Naive thymus-derived CD4-positive, alpha-beta T cell (primary cell): Measurements from ENCODE around the gene GNG14. TPM values are rescaled to one million over a fixed set of nuclear protein-coding genes. Genes with fewer than 3 reads are reported as not detected.
A peak's percentile ranks its signal among the peaks of the same experiment; 100 is the strongest.

Experiments
- ATAC-seq: fragments of 150-1000 bp; cut with Tn5 transposase; 2 replicates; pipeline ENCODE4 v1.10.0; 2021; ENCODE audit warnings: mild to moderate bottlenecking, moderate library complexity
- CTCF ChIA-PET: fragments of 350-600 bp; sonication (Branson Sonifier 250); formaldehyde crosslinking; loops from one replicate; lab custom pipeline; 2021; ENCODE audit warnings: antibody characterized with exemption; lab: Charles Lee
- POLR2A ChIA-PET: fragments of 350-600 bp; sonication (Branson Sonifier 250); formaldehyde crosslinking; loops from one replicate; lab custom pipeline; 2021; ENCODE audit warnings: antibody characterized with exemption, inconsistent platforms; lab: Charles Lee
- DNase-seq, 9 donors: peaks; one replicate each; pipeline versions ENCODE4 v3.0.0 to v3.0.0-alpha.2; 2020 to 2022; ENCODE audit warnings: mixed read lengths in 1 of 9
- H3K27ac ChIP-seq: one replicate; pipeline ENCODE4 v1.7.0; 2013; ENCODE audit warnings: mild to moderate bottlenecking, low read depth, low read length, moderate library complexity
- H3K27me3 ChIP-seq, 2 donors: one replicate each; pipeline ENCODE4 v1.7.0; 2013; ENCODE audit warnings: low read length in 2 of 2, mild to moderate bottlenecking in 2 of 2, moderate library complexity in 2 of 2; ENCODE audit not compliant: control insufficient read depth in 2 of 2, insufficient read depth in 2 of 2
- H3K36me3 ChIP-seq, 3 experiments: 1 replicate in 2 of 3; 2 replicates in 1 of 3; pipeline ENCODE4 v1.7.0; 2013; ENCODE audit warnings: low read length in 3 of 3, mild to moderate bottlenecking in 3 of 3, moderate library complexity in 1 of 3; ENCODE audit not compliant: insufficient read depth in 3 of 3, control insufficient read depth in 2 of 3
- H3K4me1 ChIP-seq, 2 donors: one replicate each; pipeline ENCODE4 v1.7.0; 2013; ENCODE audit warnings: low read length in 2 of 2, mild to moderate bottlenecking in 2 of 2, moderate library complexity in 1 of 2; ENCODE audit not compliant: control insufficient read depth in 2 of 2, insufficient read depth in 2 of 2
- H3K4me3 ChIP-seq: 2 replicates; pipeline ENCODE4 v1.7.0; 2013; ENCODE audit warnings: mild to moderate bottlenecking, low read length
- H3K9me3 ChIP-seq, 3 experiments: 1 replicate in 2 of 3; 2 replicates in 1 of 3; pipeline ENCODE4 v1.7.0; 2013; ENCODE audit warnings: low read length in 3 of 3; ENCODE audit not compliant: control insufficient read depth in 2 of 3
- H3K27ac Mint-ChIP-seq, 9 donors: one replicate each; pipeline ENCODE4 v1.8.0; 2020 to 2022; ENCODE audit warnings: mixed read lengths in 9 of 9, mild to moderate bottlenecking in 8 of 9, moderate library complexity in 5 of 9, inconsistent platforms in 2 of 9
- H3K27me3 Mint-ChIP-seq, 5 donors: one replicate each; pipeline ENCODE4 v1.8.0; 2021 to 2022; ENCODE audit warnings: mixed read lengths in 5 of 5, mild to moderate bottlenecking in 1 of 5
- H3K36me3 Mint-ChIP-seq, 5 donors: one replicate each; pipeline ENCODE4 v1.8.0; 2020 to 2022; ENCODE audit warnings: mixed read lengths in 5 of 5, mild to moderate bottlenecking in 3 of 5, inconsistent platforms in 1 of 5
- H3K4me1 Mint-ChIP-seq, 7 donors: one replicate each; pipeline ENCODE4 v1.8.0; 2020 to 2022; ENCODE audit warnings: mixed read lengths in 7 of 7, mild to moderate bottlenecking in 3 of 7, inconsistent platforms in 1 of 7
- H3K4me3 Mint-ChIP-seq, 10 donors: one replicate each; pipeline ENCODE4 v1.8.0; 2020 to 2022; ENCODE audit warnings: mild to moderate bottlenecking in 10 of 10, mixed read lengths in 10 of 10, moderate library complexity in 6 of 10, inconsistent platforms in 2 of 10
- H3K9me3 Mint-ChIP-seq, 11 donors: one replicate each; pipeline ENCODE4 v1.8.0; 2020 to 2022; ENCODE audit warnings: mixed read lengths in 11 of 11, mild to moderate bottlenecking in 4 of 11, inconsistent platforms in 1 of 11, moderate library complexity in 1 of 11
- intact Hi-C, 2 donors: fragments of 100-400 bp; cut with micrococcal nuclease; formaldehyde crosslinking; loops; one replicate each; pipeline ENCODE4 v1.15.1; 2023
- polyA plus RNA-seq, 2 donors: library from polyadenylated mRNA; unstranded; fragments of 300-500 nt; fragmentation: Illumina TruSeq; gene quantifications; one replicate each; pipeline ENCODE4 v1.2.3, GENCODE V29; 2021
- total RNA-seq, 6 experiments: library from RNA in 5 of 6; stranded (reverse) in 5 of 6; gene quantifications; 1 replicate in 5 of 6; 2 replicates in 1 of 6; pipeline ENCODE4 v1.2.3 and lab custom pipeline; 2021 to 2026

Gene GNG14
- total and polyA plus RNA-seq, 7 experiments from 2014 or later, result not detected

DNA sequence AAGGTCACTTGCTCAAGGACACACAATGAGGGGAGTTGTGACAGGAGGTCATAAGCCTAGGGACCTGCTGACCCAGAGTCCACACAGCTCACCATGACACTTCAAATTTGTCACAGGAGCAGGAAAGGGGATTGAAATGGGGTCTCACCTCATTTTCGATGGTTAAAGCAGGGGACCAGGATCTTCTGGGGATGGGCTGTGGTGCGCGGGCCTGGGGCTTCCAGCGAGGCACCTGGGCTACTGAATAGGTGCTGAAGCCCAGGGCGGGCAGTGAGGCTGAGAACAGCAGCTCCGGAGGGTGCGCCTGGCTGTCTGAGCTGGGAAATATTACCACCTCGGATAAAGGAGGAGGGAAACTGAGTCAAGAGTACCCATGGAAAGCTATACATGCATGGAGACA lies 32.3 kb upstream of the GNG14 start:
- H3K36me3 ChIP-seq, result peaks cover 5 to 72% (median 12%) of the 10 kb centered on the region in 3 experiments
- H3K9me3 Mint-ChIP-seq, result no peaks in the 10 kb centered on the region
- H3K4me3 Mint-ChIP-seq, result no peak overlapping the region
- H3K4me1 ChIP-seq, result no peaks in the 10 kb centered on the region
- H3K36me3 Mint-ChIP-seq, result peaks cover 10 to 46% (median 21%) of the 10 kb centered on the region in 5 donors
- no peaks in the 10 kb centered on the region for H3K27me3 ChIP-seq
- ChIA-PET CTCF (interaction anchor here (0.6 to 1.0 kb wide), 3 partner anchors 16 to 1344 kb away, joined by 3 to 4 read pairs (median 3); no protein-coding TSS in a partner anchor), POLR2A (interaction anchor here (1.2 kb wide), 1 partner anchor 10 kb away, joined by 3 read pairs; no protein-coding TSS in a partner anchor)
- no peak overlapping the region for H3K4me3 ChIP-seq
- intact Hi-C loops, result no loop called here
- H3K27ac ChIP-seq, result no peak overlapping the region
- H3K9me3 ChIP-seq, result no peaks in the 10 kb centered on the region
- ATAC-seq (no peak), DNase-seq (no peak)
- no peaks in the 10 kb centered on the region for H3K27me3 Mint-ChIP-seq
- H3K4me1 Mint-ChIP-seq, result peaks cover 0 to 8% (median 3%) of the 10 kb centered on the region in 7 donors
- no peak overlapping the region for H3K27ac Mint-ChIP-seq

DNA sequence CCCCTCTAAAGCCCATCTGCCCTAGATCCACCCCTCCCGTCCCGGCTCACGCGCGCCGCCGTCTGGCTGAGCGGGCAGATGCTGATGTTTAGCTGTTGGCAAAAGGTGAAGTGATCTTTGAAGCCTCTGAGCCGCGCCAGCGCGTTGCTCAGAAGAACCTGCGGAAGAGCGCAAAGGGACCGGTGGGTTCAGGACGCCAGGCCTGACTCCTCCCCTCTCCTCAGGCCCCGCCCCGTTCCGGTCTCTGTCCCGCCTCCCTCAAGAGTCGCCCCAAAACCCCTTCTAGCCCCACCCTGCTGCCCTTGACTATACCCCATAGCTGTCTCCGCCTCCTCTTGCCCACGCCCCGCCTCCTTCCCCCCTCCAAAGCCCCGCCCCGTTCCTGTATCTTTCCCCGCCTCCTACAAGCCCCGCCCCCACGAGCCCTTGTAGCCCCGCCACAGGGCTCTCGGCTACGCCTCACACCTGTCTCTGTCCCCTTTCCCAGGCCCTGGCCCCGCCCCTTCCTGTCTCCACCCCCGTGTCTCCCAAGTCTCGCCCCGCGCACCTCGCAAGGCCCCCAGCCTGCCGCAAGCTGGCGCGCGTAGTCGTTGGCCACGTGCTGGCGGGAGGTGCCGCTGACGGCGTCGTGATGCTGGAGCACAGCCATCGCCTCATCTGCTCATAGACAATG lies 30.8 kb upstream of the GNG14 start:
- intact Hi-C loops, result no loop called here
- ChIA-PET POLR2A (no interaction called here), CTCF (no interaction called here)
- DNase-seq, result no peak
- Mint-ChIP-seq H3K27me3 (no peaks in the 10 kb centered on the region), H3K4me3 (no peak overlapping the region), H3K36me3 (peaks cover 10 to 43% (median 20%) of the 10 kb centered on the region in 5 donors), H3K4me1 (peaks cover 0 to 8% (median 3%) of the 10 kb centered on the region in 7 donors), H3K27ac (no peak overlapping the region), H3K9me3 (no peaks in the 10 kb centered on the region)
- Histone ChIP-seq H3K4me1 (no peaks in the 10 kb centered on the region), H3K4me3 (no peak overlapping the region), H3K9me3 (no peaks in the 10 kb centered on the region), H3K36me3 (peaks cover 11 to 78% (median 17%) of the 10 kb centered on the region in 3 experiments), H3K27me3 (no peaks in the 10 kb centered on the region), H3K27ac (no peak overlapping the region)
- no peak for ATAC-seq

DNA sequence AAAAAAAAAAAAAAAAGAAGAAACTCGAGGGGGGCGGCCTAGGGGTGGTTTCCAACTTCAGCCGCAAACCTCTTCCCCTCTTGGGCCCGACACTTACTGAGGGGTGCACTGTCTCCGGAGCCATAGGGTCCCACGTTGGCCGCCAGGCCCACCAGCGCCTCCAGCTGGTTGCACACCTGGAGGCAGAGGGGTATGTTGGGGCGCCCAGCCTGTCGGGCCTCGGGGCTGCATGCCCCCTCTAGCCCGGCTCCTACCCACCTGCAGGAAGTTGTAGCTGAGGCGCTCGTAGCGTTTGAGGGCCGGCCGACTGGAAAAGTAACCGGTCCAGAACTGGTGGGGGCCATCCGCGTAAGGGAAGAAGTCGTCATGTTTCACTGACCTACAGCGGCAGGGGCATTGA lies 29.8 kb upstream of the GNG14 start:
- H3K4me1 ChIP-seq, result no peaks in the 10 kb centered on the region
- ChIA-PET POLR2A (no interaction called here), CTCF (no interaction called here)
- H3K9me3 ChIP-seq, result no peaks in the 10 kb centered on the region
- Mint-ChIP-seq H3K9me3 (no peaks in the 10 kb centered on the region), H3K4me1 (peaks cover 0 to 8% (median 3%) of the 10 kb centered on the region in 7 donors), H3K27me3 (no peaks in the 10 kb centered on the region), H3K4me3 (no peak overlapping the region), H3K27ac (no peak overlapping the region), H3K36me3 (peaks cover 10 to 42% (median 20%) of the 10 kb centered on the region in 5 donors)
- ATAC-seq (no peak), DNase-seq (no peak)
- H3K27me3 ChIP-seq, result no peaks in the 10 kb centered on the region
- intact Hi-C loops, result no loop called here
- H3K36me3 ChIP-seq, result peaks cover 11 to 80% (median 17%) of the 10 kb centered on the region in 3 experiments
- no peak overlapping the region for H3K27ac ChIP-seq
- no peak overlapping the region for H3K4me3 ChIP-seq

DNA sequence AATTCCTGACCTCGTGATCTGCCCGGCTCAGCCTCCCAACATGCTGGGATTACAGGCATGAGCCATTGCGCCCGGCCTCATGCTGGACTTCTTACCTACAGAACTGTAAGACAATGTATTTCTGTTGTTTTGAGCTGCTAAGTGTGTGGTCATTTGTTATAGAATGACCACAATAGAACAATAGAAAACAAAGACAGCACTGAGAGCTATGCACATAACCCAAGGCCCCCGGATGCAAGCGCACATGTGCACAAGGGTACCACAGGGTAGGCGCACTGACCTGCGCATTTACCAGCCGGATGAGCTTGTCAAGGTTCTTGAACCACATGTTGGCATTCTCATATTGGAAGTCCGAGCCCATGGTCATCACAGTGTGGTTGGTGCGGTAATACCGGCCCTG lies 26.8 kb upstream of the GNG14 start:
- Mint-ChIP-seq H3K27ac (no peak overlapping the region), H3K4me3 (no peak overlapping the region), H3K27me3 (no peaks in the 10 kb centered on the region), H3K36me3 (peaks cover under 1 to 41% (median 12%) of the 10 kb centered on the region in 5 donors), H3K9me3 (no peaks in the 10 kb centered on the region), H3K4me1 (peaks cover 12 to 28% (median 19%) of the 10 kb centered on the region in 7 donors)
- POLR2A ChIA-PET, result no interaction called here
- Histone ChIP-seq H3K4me1 (peaks cover 13 to 16% of the 10 kb centered on the region in 2 donors), H3K9me3 (no peaks in the 10 kb centered on the region), H3K36me3 (peaks cover 6 to 77% (median 12%) of the 10 kb centered on the region in 3 experiments), H3K27me3 (no peaks in the 10 kb centered on the region), H3K27ac (no peak overlapping the region), H3K4me3 (no peak overlapping the region)
- intact Hi-C loops, result loop anchor here (10.0 kb wide), 2 partner anchors 326 to 866 kb away; partner anchors contain the start of genes ZNF491 (in 1 of the 2) and ZNF563 (in 1 of the 2)
- no peak for ATAC-seq
- no peak for DNase-seq
- CTCF ChIA-PET, result no interaction called here

DNA sequence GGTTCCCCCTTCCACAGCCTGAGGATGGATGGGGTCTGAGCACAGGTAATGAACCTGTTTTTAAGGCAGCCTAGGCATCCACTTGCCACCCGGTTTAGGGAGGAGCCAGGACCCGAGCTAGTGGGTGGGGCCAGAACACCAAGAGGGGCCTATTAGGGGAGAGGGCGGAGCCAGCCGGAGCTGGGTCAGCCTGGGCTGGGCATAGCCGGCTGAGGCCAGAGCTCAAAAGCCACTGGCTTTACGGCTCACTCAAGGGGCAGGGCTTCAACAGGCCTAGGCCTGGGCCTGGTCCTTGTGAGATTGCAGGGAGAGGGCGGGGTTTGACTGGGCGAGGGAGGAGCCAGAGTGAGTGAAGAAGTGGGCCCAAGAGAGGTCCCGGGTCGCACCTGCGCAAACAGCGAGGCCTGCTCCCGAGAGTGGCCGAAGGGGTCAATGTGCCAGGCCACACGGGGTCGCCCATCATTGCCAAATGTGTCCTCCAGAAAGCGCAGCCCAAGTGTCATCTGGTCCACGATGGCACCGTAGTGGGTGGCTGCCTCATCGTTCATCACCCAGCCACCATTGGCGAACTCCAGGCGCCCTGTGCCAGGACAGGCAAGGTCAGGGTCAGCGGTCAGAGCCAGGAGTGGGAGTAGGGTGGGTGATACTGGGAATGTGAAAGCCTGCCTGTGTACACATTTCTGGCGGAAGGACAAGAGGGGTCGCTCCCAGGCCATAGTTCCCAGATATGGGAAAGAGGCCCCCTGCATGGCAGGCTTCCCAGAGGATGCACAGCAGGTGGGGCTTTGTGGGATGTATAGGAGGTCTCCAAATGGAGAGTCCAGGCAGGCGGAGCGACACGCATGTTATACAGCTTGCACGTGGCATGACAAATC lies 23.2 kb upstream of the GNG14 start:
- H3K27ac ChIP-seq, result peak overlapping the region; percentile 96
- DNase-seq, result no peak
- H3K27me3 Mint-ChIP-seq, result no peaks in the 10 kb centered on the region
- H3K4me1 ChIP-seq, result peaks cover 28 to 31% of the 10 kb centered on the region in 2 donors
- peaks cover 6 to 54% (median 12%) of the 10 kb centered on the region in 3 experiments for H3K36me3 ChIP-seq
- ATAC-seq, result no peak
- H3K27me3 ChIP-seq, result no peaks in the 10 kb centered on the region
- H3K4me3 Mint-ChIP-seq, result peak overlapping the region; percentile 88 to 100 (median 94)
- POLR2A ChIA-PET, result interaction anchor here (1.0 to 2.0 kb wide), 5 partner anchors 9 to 54 kb away, joined by 3 to 13 read pairs (median 5); partner anchors contain the start of genes DHPS, ZNF490 and ZNF791
- intact Hi-C loops, result loop anchor here (1.0 to 10.0 kb wide), 7 partner anchors 24 to 870 kb away; partner anchors contain the start of genes ZNF563 (in 2 of the 2), TNPO2 (in 1 of the 2), ZNF44 (in 1 of the 2) and ZNF491 (in 1 of the 2)
- H3K36me3 Mint-ChIP-seq, result peaks cover 0 to 28% (median 11%) of the 10 kb centered on the region in 5 donors
- peak overlapping the region; percentile 77 to 100 (median 90) for H3K27ac Mint-ChIP-seq
- no peaks in the 10 kb centered on the region for H3K9me3 Mint-ChIP-seq
- no peaks in the 10 kb centered on the region for H3K9me3 ChIP-seq
- H3K4me1 Mint-ChIP-seq, result peaks cover 22 to 61% (median 47%) of the 10 kb centered on the region in 7 donors
- CTCF ChIA-PET, result interaction anchor here (0.6 to 2.0 kb wide), 2 partner anchors 13 to 30 kb away, joined by 5 to 6 read pairs; no protein-coding TSS in a partner anchor
- peak overlapping the region; percentile 92 for H3K4me3 ChIP-seq

DNA sequence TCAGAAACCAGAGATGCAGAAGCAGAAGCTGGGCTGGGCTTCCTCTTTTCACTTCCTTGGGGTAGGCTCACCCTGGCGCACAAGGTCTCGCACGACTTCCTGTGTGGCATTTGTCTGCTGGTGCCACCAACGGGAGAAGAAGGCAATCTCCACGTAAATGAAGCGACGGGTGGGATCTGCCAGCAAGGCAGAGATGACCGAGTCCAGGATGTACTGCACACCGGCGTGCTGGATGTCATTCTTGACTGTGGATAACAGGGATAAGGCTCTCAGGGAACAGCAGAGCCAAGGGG lies 22.6 kb upstream of the GNG14 start:
- H3K27me3 Mint-ChIP-seq, result no peaks in the 10 kb centered on the region
- peaks cover 0 to 25% (median 7%) of the 10 kb centered on the region in 5 donors for H3K36me3 Mint-ChIP-seq
- no peaks in the 10 kb centered on the region for H3K9me3 Mint-ChIP-seq
- H3K27me3 ChIP-seq, result no peaks in the 10 kb centered on the region
- ChIA-PET CTCF (no interaction called here), POLR2A (interaction anchor here (1.0 to 2.0 kb wide), 4 partner anchors 10 to 97 kb away, joined by 3 to 13 read pairs (median 6); partner anchors contain the start of gene DHPS)
- peak; percentile 56 for ATAC-seq
- intact Hi-C loops, result loop anchor here (1.0 to 10.0 kb wide), 7 partner anchors 25 to 870 kb away; partner anchors contain the start of genes ZNF563 (in 2 of the 2), TNPO2 (in 1 of the 2), ZNF44 (in 1 of the 2) and ZNF491 (in 1 of the 2)
- H3K27ac ChIP-seq, result peak overlapping the region; percentile 96
- H3K4me1 ChIP-seq, result peaks cover 32 to 33% of the 10 kb centered on the region in 2 donors
- DNase-seq, result peak in 7 of 9 donors; percentile 51 to 71 (median 60)
- H3K36me3 ChIP-seq, result peaks cover 6 to 52% (median 9%) of the 10 kb centered on the region in 3 experiments
- H3K9me3 ChIP-seq, result no peaks in the 10 kb centered on the region
- peak overlapping the region; percentile 77 to 100 (median 90) for H3K27ac Mint-ChIP-seq
- H3K4me3 Mint-ChIP-seq, result peak overlapping the region; percentile 88 to 100 (median 94)
- H3K4me3 ChIP-seq, result peak overlapping the region; percentile 92
- H3K4me1 Mint-ChIP-seq, result peaks cover 22 to 63% (median 45%) of the 10 kb centered on the region in 7 donors
